Right atrium auricular region (tissue), 2 donors: Measurements from ENCODE around the gene NEK4. TPM values are rescaled to one million over a fixed set of nuclear protein-coding genes. Genes with fewer than 3 reads are reported as not detected.

ENCODE experiments used
- DNase-seq: peaks from one replicate; pipeline ENCODE4 v3.0.0-alpha.2; 2019; ENCODE audit warnings: low spot score
- H3K27ac ChIP-seq, 2 donors: fragments of 200-600 bp; sonication (generic); 1 replicate in 1 of 2; 2 replicates in 1 of 2; pipeline ENCODE4 v1.5.1; 2016 to 2019
- H3K27me3 ChIP-seq, 2 donors: fragments of 200-600 bp; sonication (generic); one replicate each; pipeline versions ENCODE4 v1.5.1 to v1.6.0; 2017 to 2019
- H3K36me3 ChIP-seq: fragments of 200-600 bp; sonication (generic); one replicate; pipeline ENCODE4 v1.5.1; 2016
- H3K4me1 ChIP-seq, 2 donors: fragments of 200-600 bp; sonication (generic); one replicate each; pipeline versions ENCODE4 v1.5.1 to v1.6.0; 2017 to 2019
- H3K4me3 ChIP-seq, 2 donors: fragments of 200-600 bp; sonication (generic); 1 replicate in 1 of 2; 2 replicates in 1 of 2; pipeline ENCODE4 v1.5.1; 2017 to 2019; ENCODE audit warnings: mild to moderate bottlenecking in 1 of 2, moderate library complexity in 1 of 2
- H3K9me3 ChIP-seq, 2 donors: fragments of 200-600 bp; sonication (generic); one replicate each; pipeline ENCODE4 v1.5.1; 2019
- total RNA-seq, 2 donors: library from RNA; depleted of rRNA; stranded (reverse); fragments of >200 nt; gene quantifications; one replicate each; pipeline ENCODE4 v1.1.0, GENCODE V29; 2016
- TF ChIP-seq, protein P1 (sequence below), 2 donors: fragments of 200-600 bp; sonication (generic); IDR thresholded peaks; one replicate each; pipeline ENCODE4 v1.5.1; 2019; ENCODE audit warnings: antibody characterized with exemption in 2 of 2

Gene NEK4
- total RNA-seq, 2 donors from 2014 or later = 12.8 to 14.6 TPM

DNA sequence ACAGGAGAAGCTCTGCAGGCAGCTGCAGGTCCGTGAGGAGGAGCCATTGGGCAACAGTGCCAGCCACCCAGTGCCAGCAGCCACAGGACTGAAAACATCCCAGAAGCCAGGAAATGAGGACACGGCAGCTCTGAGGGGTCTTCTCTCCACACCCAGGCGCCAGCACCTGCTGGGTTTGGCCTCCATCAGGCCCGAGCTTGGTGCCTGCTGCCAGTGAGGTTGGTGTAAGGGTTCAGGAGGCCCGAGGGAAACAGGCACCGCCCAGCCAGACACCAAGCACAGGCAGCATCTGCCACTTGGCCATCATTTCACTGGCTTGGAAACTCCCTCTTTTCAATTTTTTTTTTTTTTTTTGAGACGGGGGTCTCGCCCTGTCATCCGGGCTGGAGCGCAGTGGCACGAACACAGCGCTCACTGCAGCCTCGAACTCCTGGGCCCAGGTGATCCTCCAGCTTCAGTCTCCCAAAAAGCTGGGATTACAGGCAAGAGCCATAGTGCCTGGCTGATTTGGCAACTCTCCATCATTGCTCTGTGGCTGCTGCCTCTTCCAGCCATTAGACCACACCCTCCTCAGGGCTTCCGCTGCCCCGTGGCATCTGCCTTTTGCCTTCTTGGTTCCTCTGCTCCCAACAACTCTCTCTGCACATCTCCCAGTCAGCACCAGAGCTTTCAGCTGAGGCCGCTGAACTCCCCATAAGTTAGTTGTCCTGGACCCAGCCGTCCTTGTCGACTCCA is 22.4 kb upstream of the NEK4 start:
- Histone ChIP-seq H3K27me3 (no peaks in the 10 kb centered on the region), H3K9me3 (no peaks in the 10 kb centered on the region), H3K4me1 (no peaks in the 10 kb centered on the region), H3K27ac (no peak overlapping the region), H3K36me3 (no peaks in the 10 kb centered on the region), H3K4me3 (no peak overlapping the region)
- DNase-seq = no peak
- TF ChIP-seq, protein P1, sequence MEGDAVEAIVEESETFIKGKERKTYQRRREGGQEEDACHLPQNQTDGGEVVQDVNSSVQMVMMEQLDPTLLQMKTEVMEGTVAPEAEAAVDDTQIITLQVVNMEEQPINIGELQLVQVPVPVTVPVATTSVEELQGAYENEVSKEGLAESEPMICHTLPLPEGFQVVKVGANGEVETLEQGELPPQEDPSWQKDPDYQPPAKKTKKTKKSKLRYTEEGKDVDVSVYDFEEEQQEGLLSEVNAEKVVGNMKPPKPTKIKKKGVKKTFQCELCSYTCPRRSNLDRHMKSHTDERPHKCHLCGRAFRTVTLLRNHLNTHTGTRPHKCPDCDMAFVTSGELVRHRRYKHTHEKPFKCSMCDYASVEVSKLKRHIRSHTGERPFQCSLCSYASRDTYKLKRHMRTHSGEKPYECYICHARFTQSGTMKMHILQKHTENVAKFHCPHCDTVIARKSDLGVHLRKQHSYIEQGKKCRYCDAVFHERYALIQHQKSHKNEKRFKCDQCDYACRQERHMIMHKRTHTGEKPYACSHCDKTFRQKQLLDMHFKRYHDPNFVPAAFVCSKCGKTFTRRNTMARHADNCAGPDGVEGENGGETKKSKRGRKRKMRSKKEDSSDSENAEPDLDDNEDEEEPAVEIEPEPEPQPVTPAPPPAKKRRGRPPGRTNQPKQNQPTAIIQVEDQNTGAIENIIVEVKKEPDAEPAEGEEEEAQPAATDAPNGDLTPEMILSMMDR (IDR thresholded peaks at IDR 0.05) = no peak

DNA sequence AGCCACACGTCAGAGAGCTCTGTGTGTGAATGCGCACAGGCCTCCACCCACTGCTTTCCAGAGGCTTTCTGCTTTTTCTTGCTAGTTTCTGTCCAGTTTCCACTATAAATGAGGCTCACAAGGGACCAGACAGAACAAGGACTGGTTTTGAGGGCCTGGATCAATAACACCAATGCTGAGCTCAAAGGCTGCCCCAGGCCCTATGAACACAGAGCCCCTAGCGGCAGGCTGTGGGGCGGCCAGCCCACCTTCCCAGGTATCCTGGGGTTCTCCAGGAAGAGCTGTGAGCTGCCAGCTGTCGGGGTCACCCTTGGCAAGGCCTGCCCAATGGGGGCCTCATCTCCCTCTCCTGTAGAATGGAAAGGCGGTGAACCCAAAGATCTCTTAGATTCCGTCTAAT is 21.7 kb upstream of the NEK4 start:
- TF ChIP-seq, protein P1 (IDR thresholded peaks at IDR 0.05) = no peak

DNA sequence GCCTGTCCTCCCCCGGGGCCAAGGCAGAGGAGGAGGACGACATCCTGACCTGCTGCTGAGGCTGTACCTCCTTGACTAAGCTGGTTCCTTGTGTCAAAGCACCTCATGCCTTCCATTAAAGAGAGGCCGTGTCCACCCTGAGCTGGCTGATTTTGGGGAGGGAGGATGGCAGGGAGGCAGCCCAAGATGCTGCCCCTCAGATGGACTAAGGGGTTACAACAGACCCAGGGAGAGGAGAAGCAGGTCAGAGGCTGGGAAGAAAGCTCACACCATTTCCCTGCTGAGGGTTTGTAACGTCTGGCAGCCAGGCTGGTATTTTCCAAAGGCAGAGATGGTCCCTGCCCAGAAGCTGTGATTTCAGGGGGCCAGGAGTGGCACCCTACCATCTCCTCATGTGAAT is 21.2 kb upstream of the NEK4 start:
- Histone ChIP-seq H3K36me3 (no peaks in the 10 kb centered on the region), H3K27ac (no peak overlapping the region), H3K4me1 (no peaks in the 10 kb centered on the region), H3K9me3 (no peaks in the 10 kb centered on the region), H3K4me3 (no peak overlapping the region), H3K27me3 (no peaks in the 10 kb centered on the region)
- TF ChIP-seq, protein P1 (IDR thresholded peaks at IDR 0.05) = no peak
- DNase-seq = no peak

More for the DNA sequence above, 21.7 kb upstream of the NEK4 start:
- Histone ChIP-seq H3K27me3 (no peaks in the 10 kb centered on the region), H3K4me1 (no peaks in the 10 kb centered on the region), H3K36me3 (no peaks in the 10 kb centered on the region), H3K27ac (no peak overlapping the region), H3K9me3 (no peaks in the 10 kb centered on the region), H3K4me3 (no peak overlapping the region)
- DNase-seq = no peak

DNA sequence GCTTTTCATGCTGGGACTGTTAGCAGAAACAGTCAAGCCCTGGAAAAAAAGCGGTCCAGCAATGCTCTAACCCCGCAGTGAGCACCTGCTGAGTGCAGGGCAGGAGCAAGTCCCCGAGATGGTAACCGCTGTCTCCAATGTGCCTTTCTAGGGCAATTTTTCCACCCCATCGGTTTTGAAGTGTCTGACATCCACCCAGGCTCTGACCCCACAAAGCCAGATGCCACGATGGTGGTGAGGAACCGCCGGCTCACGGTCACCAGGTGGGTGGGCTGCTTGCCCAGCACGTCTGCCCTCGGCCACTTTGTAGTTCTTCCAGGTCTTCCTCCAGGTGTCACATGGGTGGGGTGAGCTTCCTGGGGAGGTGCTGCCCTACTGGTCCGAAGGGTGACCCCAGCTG is 20.6 kb upstream of the NEK4 start:
- H3K27ac ChIP-seq = no peak overlapping the region
- DNase-seq = no peak
- TF ChIP-seq, protein P1 (IDR thresholded peaks at IDR 0.05) = no peak
- H3K4me1 ChIP-seq = no peaks in the 10 kb centered on the region
- no peak overlapping the region for H3K4me3 ChIP-seq
- no peaks in the 10 kb centered on the region for H3K36me3 ChIP-seq
- H3K9me3 ChIP-seq = no peaks in the 10 kb centered on the region
- no peaks in the 10 kb centered on the region for H3K27me3 ChIP-seq

DNA sequence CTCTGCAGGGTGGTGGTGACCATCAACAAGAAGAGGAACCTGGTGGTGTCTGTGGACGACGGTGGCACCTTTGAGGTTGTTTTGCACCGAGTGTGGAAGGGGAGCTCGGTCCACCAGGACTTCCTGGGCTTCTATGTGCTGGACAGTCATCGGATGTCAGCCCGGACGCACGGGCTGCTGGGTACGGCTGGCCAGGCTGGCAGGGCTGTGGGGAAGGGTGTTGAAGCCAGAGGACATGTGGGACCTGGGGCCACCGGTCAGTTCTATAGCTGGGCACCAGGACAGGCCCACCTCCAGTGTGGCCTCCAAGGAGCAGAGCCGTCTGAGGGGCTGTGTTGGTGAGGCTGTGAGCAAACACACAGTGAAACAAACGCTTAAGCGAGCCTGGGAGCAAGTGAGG is 20.0 kb upstream of the NEK4 start:
- TF ChIP-seq, protein P1 (IDR thresholded peaks at IDR 0.05) = no peak
- Histone ChIP-seq H3K36me3 (no peaks in the 10 kb centered on the region), H3K4me3 (no peak overlapping the region), H3K27ac (no peak overlapping the region), H3K9me3 (no peaks in the 10 kb centered on the region), H3K27me3 (no peaks in the 10 kb centered on the region), H3K4me1 (no peaks in the 10 kb centered on the region)
- no peak for DNase-seq

DNA sequence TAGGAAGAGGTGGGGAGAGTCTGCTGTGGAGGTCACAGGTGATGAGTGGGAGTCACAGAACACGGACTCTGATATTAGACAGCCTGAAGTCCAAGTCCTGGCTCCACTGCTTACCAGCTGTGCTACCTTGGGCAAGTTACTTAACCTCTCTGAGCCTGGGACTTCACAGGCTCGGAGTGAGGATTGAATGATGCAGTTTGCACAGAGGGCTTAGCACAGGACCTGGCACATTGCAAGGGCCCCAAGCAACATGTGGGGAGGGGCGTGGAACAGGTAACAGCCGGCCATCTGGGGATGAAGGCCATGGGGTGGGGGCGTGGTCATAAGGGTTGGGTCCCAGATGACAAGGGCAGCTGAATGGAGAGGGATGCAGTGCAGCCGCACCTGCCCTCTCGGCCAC is 19.6 kb upstream of the NEK4 start:
- TF ChIP-seq, protein P1 (IDR thresholded peaks at IDR 0.05) = no peak
- no peak overlapping the region for H3K4me3 ChIP-seq

More for the DNA sequence above, 19.6 kb upstream of the NEK4 start:
- no peaks in the 10 kb centered on the region for H3K27me3 ChIP-seq
- no peak for DNase-seq
- no peaks in the 10 kb centered on the region for H3K9me3 ChIP-seq
- H3K27ac ChIP-seq = no peak overlapping the region
- no peaks in the 10 kb centered on the region for H3K36me3 ChIP-seq
- no peaks in the 10 kb centered on the region for H3K4me1 ChIP-seq
